Lower leg skin (tissue), 3 donors: Measurements from ENCODE around the gene ASXL2.

Experiments
- CTCF ChIP-seq, 3 donors: fragments of 450-650 bp; IDR thresholded peaks; one replicate each; pipeline ENCODE4 v1.5.1; 2016; ENCODE audit warnings: antibody characterized with exemption in 3 of 3, mild to moderate bottlenecking in 3 of 3, moderate library complexity in 2 of 3
- POLR2A ChIP-seq, 2 donors: fragments of 450-650 bp; IDR thresholded peaks; one replicate each; pipeline ENCODE4 v1.6.1; 2016 to 2017; ENCODE audit warnings: antibody characterized with exemption in 2 of 2, mild to moderate bottlenecking in 1 of 2, moderate library complexity in 1 of 2

GRCh38 chr2:25743132-25743830 is 135.0 kb downstream of the ASXL2 start:
- TF ChIP-seq CTCF (IDR thresholded peaks at IDR 0.05) (no peak), POLR2A (IDR thresholded peaks at IDR 0.05) (no peak)
